Measurements from ENCODE around the gene NYNRIN. TPM values are rescaled to one million over a fixed set of nuclear protein-coding genes. Genes with fewer than 3 reads are reported as not detected.

Gene NYNRIN
- total and polyA plus RNA-seq, 2 of the 4 experiments (the other 2 are of a cell fraction), result 2.2 to 5.4 TPM

DNA sequence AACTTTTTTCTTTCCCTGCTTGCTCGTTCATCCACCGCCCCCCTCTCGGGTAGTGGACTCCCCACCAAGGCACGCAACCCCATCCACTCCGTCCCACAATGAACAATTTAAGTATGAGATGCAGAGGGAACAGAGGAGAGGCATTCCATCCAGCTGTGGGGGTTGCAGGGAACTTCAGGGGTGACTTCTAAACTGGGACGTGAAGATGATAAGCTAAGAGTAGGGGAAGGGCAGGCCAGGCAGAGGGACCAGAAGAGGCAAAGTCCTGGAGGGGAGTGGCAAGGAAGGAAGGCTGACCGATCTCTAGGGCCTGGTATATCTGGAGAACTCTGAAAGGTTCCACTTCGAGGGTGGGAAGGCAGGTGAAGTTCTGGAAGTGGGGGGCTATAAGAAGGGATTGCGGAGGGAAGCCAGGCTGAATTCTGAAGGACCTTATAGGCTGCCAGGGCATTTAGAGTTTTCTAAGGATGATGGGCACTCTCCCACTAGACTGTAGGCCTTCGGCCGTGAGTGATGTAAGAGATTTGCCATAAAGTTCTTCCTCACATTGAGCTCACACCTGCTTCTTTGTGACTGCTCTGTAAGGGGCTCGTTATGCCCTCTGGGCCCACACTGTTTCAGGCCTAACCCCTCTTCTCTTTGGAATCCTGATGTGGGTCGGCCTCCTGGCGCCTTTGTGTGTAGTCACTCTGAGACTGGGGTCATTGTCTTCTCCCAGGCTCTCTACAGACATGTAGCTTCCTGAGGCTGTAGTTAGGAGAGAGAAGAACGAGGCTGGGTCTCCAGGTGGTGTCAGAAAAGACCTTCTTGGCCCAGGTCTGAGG, 18.7 kb upstream of the NYNRIN start:
- intact Hi-C loops (cut with micrococcal nuclease), result no loop called here
- Histone ChIP-seq H3K4me2 (ENCODE audit: low read depth, low read length) (no peak overlapping the region), H3K9me1 (ENCODE audit: insufficient read depth, low read length) (peaks cover 7% of the 10 kb centered on the region), H3K4ac (ENCODE audit: low read depth, low read length) (no peak overlapping the region), H3K56ac (ENCODE audit: extremely low read depth, insufficient read depth, low read length) (no peak overlapping the region), H4K8ac (ENCODE audit: low read depth in 2 of 2, low read length in 2 of 2) (no peak overlapping the region), H2AK5ac (ENCODE audit: low read depth, low read length) (no peak overlapping the region), H3K14ac (replicated peaks; ENCODE audit: low read depth, low read length) (no peak overlapping the region), H4K91ac (ENCODE audit: insufficient read depth, low read depth, low read length) (no peak overlapping the region), H3K36me3 (ENCODE audit: control insufficient read depth, insufficient read depth, low read length) (peaks cover 31% of the 10 kb centered on the region), H3K27ac (ENCODE audit: insufficient read depth, low read length) (no peak overlapping the region), H3K9ac (ENCODE audit: low read depth, low read length) (no peak overlapping the region), H3K9me3 (ENCODE audit: control insufficient read depth, insufficient read depth, low read length) (no peaks in the 10 kb centered on the region), H2AFZ (replicated peaks; ENCODE audit: low read length, poor library complexity) (no peak overlapping the region), H3K4me1 (ENCODE audit: control insufficient read depth, insufficient read depth, low read length) (no peaks in the 10 kb centered on the region), H2BK120ac (ENCODE audit: low read depth, low read length) (no peak overlapping the region), H3K23ac (ENCODE audit: low read depth, low read length) (no peak overlapping the region), H4K20me1 (ENCODE audit: insufficient read depth, low read length) (0 out of 2 replicates have a peak, but pooled peaks cover 3% of the 10 kb centered on the region), H3K27me3 (ENCODE audit: control insufficient read depth, insufficient read depth, low read length) (peaks cover 7% of the 10 kb centered on the region), H2AK9ac (replicated peaks; ENCODE audit: low read depth, low read length, poor library complexity) (no peak overlapping the region), H3K4me3 (ENCODE audit: insufficient read depth, low read depth, low read length) (no peak overlapping the region), H3K18ac (ENCODE audit: low read depth, low read length) (no peak overlapping the region), H2BK20ac (ENCODE audit: low read depth, low read length) (no peak overlapping the region), H2BK5ac (ENCODE audit: low read depth, low read length, poor library complexity, severe bottlenecking) (no peak overlapping the region), H3K79me1 (ENCODE audit: low read depth in 1 of 2, low read length in 2 of 2) (no peaks in the 10 kb centered on the region), H2BK15ac (ENCODE audit: low read depth, low read length) (no peak overlapping the region), H4K5ac (ENCODE audit: low read depth, low read length) (no peak overlapping the region)
- no peak for DNase-seq
- POLR2A ChIA-PET (ENCODE audit: unreplicated experiment), result interaction anchor here (1.2 kb wide), 1 partner anchor 9 kb away, joined by 3 read pairs; no protein-coding TSS in a partner anchor
- TF ChIP-seq NFE2L2 (IDR thresholded peaks at IDR 0.05; ENCODE audit: low read depth, low read length) (no peak), FOS (IDR thresholded peaks at IDR 0.05; ENCODE audit: low read depth, low read length) (no peak), USF2 (IDR thresholded peaks at IDR 0.05; ENCODE audit: low read depth, low read length) (no peak), RCOR1 (IDR thresholded peaks at IDR 0.05; ENCODE audit: insufficient replicate concordance, low read length) (no peak), RFX5 (IDR thresholded peaks at IDR 0.05; ENCODE audit: low read depth, low read length) (no peak), RAD21 (IDR thresholded peaks at IDR 0.05; ENCODE audit: low read length) (no peak), POLR2A (IDR thresholded peaks at IDR 0.05; ENCODE audit: low read depth, low read length) (no peak), CHD1 (IDR thresholded peaks at IDR 0.05; ENCODE audit: low read depth, low read length) (no peak), BHLHE40 (IDR thresholded peaks at IDR 0.05; ENCODE audit: low read depth, low read length) (no peak), MAFK (IDR thresholded peaks at IDR 0.05; ENCODE audit: low read depth, low read length) (no peak), CEBPB (IDR thresholded peaks at IDR 0.05; ENCODE audit: low read depth, low read length) (no peak), MAZ (IDR thresholded peaks at IDR 0.05; ENCODE audit: borderline replicate concordance, low read depth, low read length) (no peak), SMC3 (IDR thresholded peaks at IDR 0.05; ENCODE audit: low read depth, low read length) (no peak)
- TF ChIP-seq, protein P1, sequence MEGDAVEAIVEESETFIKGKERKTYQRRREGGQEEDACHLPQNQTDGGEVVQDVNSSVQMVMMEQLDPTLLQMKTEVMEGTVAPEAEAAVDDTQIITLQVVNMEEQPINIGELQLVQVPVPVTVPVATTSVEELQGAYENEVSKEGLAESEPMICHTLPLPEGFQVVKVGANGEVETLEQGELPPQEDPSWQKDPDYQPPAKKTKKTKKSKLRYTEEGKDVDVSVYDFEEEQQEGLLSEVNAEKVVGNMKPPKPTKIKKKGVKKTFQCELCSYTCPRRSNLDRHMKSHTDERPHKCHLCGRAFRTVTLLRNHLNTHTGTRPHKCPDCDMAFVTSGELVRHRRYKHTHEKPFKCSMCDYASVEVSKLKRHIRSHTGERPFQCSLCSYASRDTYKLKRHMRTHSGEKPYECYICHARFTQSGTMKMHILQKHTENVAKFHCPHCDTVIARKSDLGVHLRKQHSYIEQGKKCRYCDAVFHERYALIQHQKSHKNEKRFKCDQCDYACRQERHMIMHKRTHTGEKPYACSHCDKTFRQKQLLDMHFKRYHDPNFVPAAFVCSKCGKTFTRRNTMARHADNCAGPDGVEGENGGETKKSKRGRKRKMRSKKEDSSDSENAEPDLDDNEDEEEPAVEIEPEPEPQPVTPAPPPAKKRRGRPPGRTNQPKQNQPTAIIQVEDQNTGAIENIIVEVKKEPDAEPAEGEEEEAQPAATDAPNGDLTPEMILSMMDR (conservative IDR thresholded peaks at IDR 0.05; ENCODE audit: low read depth, low read length), result no peak
- TF ChIP-seq, protein P2, sequence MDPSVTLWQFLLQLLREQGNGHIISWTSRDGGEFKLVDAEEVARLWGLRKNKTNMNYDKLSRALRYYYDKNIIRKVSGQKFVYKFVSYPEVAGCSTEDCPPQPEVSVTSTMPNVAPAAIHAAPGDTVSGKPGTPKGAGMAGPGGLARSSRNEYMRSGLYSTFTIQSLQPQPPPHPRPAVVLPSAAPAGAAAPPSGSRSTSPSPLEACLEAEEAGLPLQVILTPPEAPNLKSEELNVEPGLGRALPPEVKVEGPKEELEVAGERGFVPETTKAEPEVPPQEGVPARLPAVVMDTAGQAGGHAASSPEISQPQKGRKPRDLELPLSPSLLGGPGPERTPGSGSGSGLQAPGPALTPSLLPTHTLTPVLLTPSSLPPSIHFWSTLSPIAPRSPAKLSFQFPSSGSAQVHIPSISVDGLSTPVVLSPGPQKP (IDR thresholded peaks at IDR 0.05; ENCODE audit: borderline replicate concordance, low read depth, low read length), result no peak
- ATAC-seq (ENCODE audit: low read depth), result no peak
- CTCF ChIA-PET, result no interaction called here
- no TSS peak for BruUV-seq (replicated peaks)
- dilution Hi-C loops (cut with HindIII; ENCODE audit: low sequenced_read_pairs, unreplicated experiment), result no loop called here
- in situ Hi-C loops (cut with MboI; ENCODE audit: low sequenced_read_pairs), result no loop called here
- no CpG with 5 or more reads among the region's 15 CpGs for WGBS, 2 experiments (ENCODE audit: extremely low coverage in 2 of 2, insufficient read length in 1 of 2)

Measured in IMR-90 (cell line).